ENCODE data around the gene ADCY3.

- TF ChIP-seq CTCF (conservative IDR thresholded peaks at IDR 0.05) (no peak), ZFX (IDR thresholded peaks at IDR 0.05) (no peak)
Measured at GRCh38 chr2:24909555-24910177, 10.4 kb downstream of the ADCY3 start.

Data from C4-2B (cell line).